ENCODE results near the gene MLLT1. TPM values are rescaled to one million over a fixed set of nuclear protein-coding genes. Genes with fewer than 3 reads are reported as not detected.

Gene MLLT1
- total and polyA plus RNA-seq, 2 of the 8 experiments (the other 6 are each of a cell fraction or from before 2014, with no cell fraction given), result 18.8 to 45.1 TPM

DNA sequence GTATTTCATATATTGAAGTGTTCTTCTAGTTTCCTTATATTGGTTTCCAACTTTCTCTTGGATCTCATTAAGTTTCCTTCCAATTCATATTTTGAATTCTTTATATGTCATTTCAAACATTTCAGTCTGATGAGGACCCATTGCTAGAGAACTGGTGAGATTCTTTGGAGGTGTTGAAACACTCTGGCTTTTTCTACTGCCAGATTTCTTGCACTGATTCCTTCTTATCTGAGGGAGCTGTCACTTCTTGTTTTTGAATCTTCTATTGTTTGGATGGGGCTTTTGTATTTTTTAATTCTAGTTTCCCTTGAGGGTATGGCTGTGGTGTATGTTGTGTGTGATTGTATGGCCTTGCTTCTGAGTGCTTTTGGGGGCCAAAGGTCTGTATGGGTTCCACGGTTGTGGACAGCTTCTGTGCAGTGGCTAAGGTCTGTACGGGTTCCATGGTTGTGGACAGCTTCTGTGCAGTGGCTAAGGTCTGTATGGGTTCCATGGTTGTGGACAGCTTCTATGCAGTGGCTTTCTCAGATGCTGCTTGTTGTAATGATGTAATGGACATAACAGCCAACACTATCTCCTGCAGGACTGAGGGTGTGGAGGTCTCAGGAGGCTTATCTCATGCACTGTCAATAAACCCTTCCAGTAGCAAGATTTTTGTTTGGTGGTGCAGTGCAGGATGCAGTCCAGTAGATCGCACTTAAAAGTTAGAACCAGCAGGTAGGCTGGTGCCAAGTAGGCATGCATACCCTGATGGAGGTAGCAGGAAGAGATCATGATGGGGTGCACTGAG lies 107.5 kb downstream of the MLLT1 start:
- 77% methylated on average over 3 of the region's 3 CpGs; no CpG with 5 or more reads in 1 of the 2 experiments for WGBS, 2 experiments (ENCODE audit: extremely low coverage in 1 of 2, insufficient coverage in 1 of 2, insufficient read length in 1 of 2, insufficient replicate concordance in 2 of 2, low coverage in 1 of 2, low lambda C conversion rate in 2 of 2, missing lambda C conversion rate in 1 of 2)
- POLR2A ChIA-PET (ENCODE audit: partially characterized antibody), result no interaction called here
- no peak for TF ChIP-seq EGR1 (IDR thresholded peaks at IDR 0.05; ENCODE audit: borderline replicate concordance, low read depth, low read length)
- TF ChIP-seq CHD2 (IDR thresholded peaks at IDR 0.05; ENCODE audit: low read length), result no peak
- TF ChIP-seq, protein P1, sequence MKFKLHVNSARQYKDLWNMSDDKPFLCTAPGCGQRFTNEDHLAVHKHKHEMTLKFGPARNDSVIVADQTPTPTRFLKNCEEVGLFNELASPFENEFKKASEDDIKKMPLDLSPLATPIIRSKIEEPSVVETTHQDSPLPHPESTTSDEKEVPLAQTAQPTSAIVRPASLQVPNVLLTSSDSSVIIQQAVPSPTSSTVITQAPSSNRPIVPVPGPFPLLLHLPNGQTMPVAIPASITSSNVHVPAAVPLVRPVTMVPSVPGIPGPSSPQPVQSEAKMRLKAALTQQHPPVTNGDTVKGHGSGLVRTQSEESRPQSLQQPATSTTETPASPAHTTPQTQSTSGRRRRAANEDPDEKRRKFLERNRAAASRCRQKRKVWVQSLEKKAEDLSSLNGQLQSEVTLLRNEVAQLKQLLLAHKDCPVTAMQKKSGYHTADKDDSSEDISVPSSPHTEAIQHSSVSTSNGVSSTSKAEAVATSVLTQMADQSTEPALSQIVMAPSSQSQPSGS (IDR thresholded peaks at IDR 0.05; ENCODE audit: low read length), result no peak
- no peak for TF ChIP-seq BACH1 (IDR thresholded peaks at IDR 0.05; ENCODE audit: low read length)
- TF ChIP-seq JUND (IDR thresholded peaks at IDR 0.05; ENCODE audit: low read length), result no peak
- TF ChIP-seq EZH2 (IDR thresholded peaks at IDR 0.05; ENCODE audit: low read depth, low read length, severe bottlenecking), result no peak
- TF ChIP-seq SP4 (IDR thresholded peaks at IDR 0.05; ENCODE audit: low read length), result no peak
- TF ChIP-seq SIRT6 (IDR thresholded peaks at IDR 0.05; ENCODE audit: low read length), result no peak
- TF ChIP-seq KDM5A (IDR thresholded peaks at IDR 0.05; ENCODE audit: low read length), result no peak
- no peak for TF ChIP-seq RFX5 (IDR thresholded peaks at IDR 0.05; ENCODE audit: borderline replicate concordance, low read depth, low read length)
- no peak for TF ChIP-seq RBBP5 (IDR thresholded peaks at IDR 0.05; ENCODE audit: borderline replicate concordance, low read depth, low read length)
- TF ChIP-seq RAD21 (IDR thresholded peaks at IDR 0.05 in 1 of 2, conservative IDR thresholded peaks at IDR 0.05 in 1 of 2; ENCODE audit: low read depth in 2 of 2, low read length in 2 of 2), result no peak

More for the DNA sequence above, 107.5 kb downstream of the MLLT1 start:
- no peak overlapping the region for H2BK120ac ChIP-seq (replicated peaks; ENCODE audit: low read depth, low read length)
- no peak overlapping the region for H2BK20ac ChIP-seq (ENCODE audit: low read length)
- H3K4ac ChIP-seq (replicated peaks; ENCODE audit: insufficient read length, low read depth, low read length), result no peak overlapping the region
- no peak overlapping the region for H2BK5ac ChIP-seq (ENCODE audit: low read depth, low read length)
- H3K56ac ChIP-seq (replicated peaks; ENCODE audit: insufficient read length, low read depth, low read length), result no peak overlapping the region
- H4K20me1 ChIP-seq (replicated peaks in 1 of 2; ENCODE audit: control insufficient read depth in 1 of 2, insufficient read depth in 2 of 2, low read length in 2 of 2), result no peaks in the 10 kb centered on the region
- no peak overlapping the region for H3K9ac ChIP-seq (replicated peaks in 1 of 4; ENCODE audit: extremely low read depth in 1 of 4, low read depth in 3 of 4, low read length in 3 of 4)
- no peak overlapping the region for H2AFZ ChIP-seq (ENCODE audit: low read length)
- H3K79me2 ChIP-seq (ENCODE audit: control insufficient read depth in 1 of 2, insufficient read depth in 2 of 2, low read length in 2 of 2), result no peaks in the 10 kb centered on the region
- no peak overlapping the region for H3K23ac ChIP-seq (ENCODE audit: insufficient read length)
- no peak overlapping the region for H3K4me2 ChIP-seq (ENCODE audit: insufficient read depth in 1 of 2, low read depth in 2 of 2, low read length in 2 of 2)
- H4K91ac ChIP-seq (replicated peaks; ENCODE audit: insufficient read length, low read length), result no peak overlapping the region
- no peak overlapping the region for H2AK5ac ChIP-seq (ENCODE audit: low read depth, low read length)
- no peaks in the 10 kb centered on the region for H3K27me3 ChIP-seq (replicated peaks in 1 of 4; ENCODE audit: control insufficient read depth in 3 of 4, extremely low read depth in 1 of 4, insufficient read depth in 3 of 4, low read length in 3 of 4)
- H3K36me3 ChIP-seq (ENCODE audit: control insufficient read depth in 2 of 4, insufficient read depth in 4 of 4, low read length in 3 of 4), result no peaks in the 10 kb centered on the region
- H3K27ac ChIP-seq (ENCODE audit: low read depth, low read length), result no peak overlapping the region
- no peak overlapping the region for H3K18ac ChIP-seq (ENCODE audit: extremely low read depth, low read length)
- peaks cover 23 to 29% of the 10 kb centered on the region in 2 experiments; a peak in 3 of 4 replicates for H3K9me3 ChIP-seq (ENCODE audit: insufficient read depth in 2 of 2, low read depth in 1 of 2, low read length in 1 of 2)
- no peak overlapping the region for H3K4me3 ChIP-seq (ENCODE audit: extremely low read depth in 1 of 4, insufficient read depth in 2 of 4, low read depth in 3 of 4, low read length in 4 of 4)
- no peak overlapping the region for H2BK12ac ChIP-seq (ENCODE audit: low read depth, low read length)
- DNase-seq (ENCODE audit: low read depth in 1 of 2, low spot score in 2 of 2) (no peak), FAIRE-seq (no peak)
- no peak overlapping the region for H2BK15ac ChIP-seq (ENCODE audit: low read length)
- no peaks in the 10 kb centered on the region for H3K23me2 ChIP-seq (ENCODE audit: low read depth, low read length)
- no peak overlapping the region for H4K5ac ChIP-seq (ENCODE audit: insufficient read length, low read depth, low read length)
- no peaks in the 10 kb centered on the region for H3K4me1 ChIP-seq (replicated peaks in 1 of 4; ENCODE audit: control insufficient read depth in 3 of 4, insufficient read depth in 4 of 4, low read length in 3 of 4)
- H4K8ac ChIP-seq (ENCODE audit: extremely low read depth, insufficient read depth, low read length), result no peak overlapping the region
- no peaks in the 10 kb centered on the region for H3K79me1 ChIP-seq (ENCODE audit: low read depth, low read length)
- H3K14ac ChIP-seq (ENCODE audit: insufficient read length), result no peak overlapping the region
- CTCF ChIA-PET (ENCODE audit: partially characterized antibody), result no interaction called here
